HCT116 (cell line): ENCODE results near the gene SPRED3. TPM values are rescaled to one million over a fixed set of nuclear protein-coding genes. Genes with fewer than 3 reads are reported as not detected.

Experiments used
- ATAC-seq: fragments of 200-7000 bp; cut with Tn5 transposase; 2 replicates; pipeline ENCODE4 v1.9.1; 2020; ENCODE audit warnings: mild to moderate bottlenecking, moderate library complexity
- BruUV-seq: library from RNA; stranded (reverse); fragments of 400-500 nt; replicated peaks from 2 replicates; lab custom pipeline; 2021; lab: Mats Ljungman, UMichigan
- CTCF ChIA-PET: fragments of 300-600 bp; sonication (Branson Sonifier 250); formaldehyde crosslinking; loops from one replicate; lab custom pipeline; 2021; ENCODE audit warnings: antibody characterized with exemption; lab: Charles Lee
- POLR2A ChIA-PET: fragments of 300-600, 350-600 bp; sonication (Branson Sonifier 250); formaldehyde crosslinking; loops from one replicate; lab custom pipeline; 2021; ENCODE audit warnings: antibody characterized with exemption; lab: Charles Lee
- RAD21 ChIA-PET, 2 experiments: fragments of 300-600 bp; sonication (Branson Sonifier 250); formaldehyde crosslinking; loops; one replicate each; lab custom pipeline; 2023; ENCODE audit warnings: low total read pairs in 2 of 2; ENCODE audit not compliant: uncharacterized antibody in 2 of 2, unreplicated experiment in 2 of 2, low non-redundant PET in 1 of 2; lab: Charles Lee
- DNase-seq: peaks from one replicate; pipeline ENCODE4 v3.0.0-alpha.2; 2010; ENCODE audit warnings: low read depth, low spot score
- H2AFZ ChIP-seq: fragments of 200-600 bp; shearing (Covaris generic), sonication (generic); 2 replicates; pipeline ENCODE4 v1.6.1; 2017; ENCODE audit warnings: low read depth, mixed run types, mixed read lengths, antibody characterized with exemption, low read length; ENCODE audit not compliant: poor library complexity, severe bottlenecking
- H3K27ac ChIP-seq: 2 replicates; pipeline ENCODE4 v1.5.1; 2012; ENCODE audit warnings: low read depth, low read length
- H3K27me3 ChIP-seq: fragments of 200-600 bp; sonication (generic); 2 replicates; pipeline ENCODE4 v1.6.1; 2016; ENCODE audit warnings: mixed run types, low read length, mixed read lengths; ENCODE audit not compliant: insufficient read depth
- H3K36me3 ChIP-seq, 2 experiments: fragments of 200-500 bp in 1 of 2; fragments of 200-600 bp in 1 of 2; sonication (Bioruptor generic) in 1 of 2; sonication (generic) in 1 of 2; 2 replicates each; pipeline versions ENCODE4 v1.5.1 to v1.6.1; 2014 to 2016; ENCODE audit warnings: low read length in 2 of 2, inconsistent platforms in 1 of 2, mixed read lengths in 1 of 2, mixed run types in 1 of 2; ENCODE audit not compliant: insufficient read depth in 2 of 2, control insufficient read depth in 1 of 2
- H3K4me1 ChIP-seq, 2 experiments: fragments of 200-600 bp in 1 of 2; sonication (generic) in 1 of 2; 2 replicates each; pipeline versions ENCODE4 v1.5.1 to v1.6.1; 2012 to 2017; ENCODE audit warnings: low read length in 2 of 2, inconsistent platforms in 1 of 2, mild to moderate bottlenecking in 1 of 2, mixed read lengths in 1 of 2, mixed run types in 1 of 2, moderate library complexity in 1 of 2; ENCODE audit not compliant: insufficient read depth in 2 of 2, control insufficient read depth in 1 of 2
- H3K4me2 ChIP-seq: fragments of 200-600 bp; sonication (generic); 2 replicates; pipeline ENCODE4 v1.6.1; 2017; ENCODE audit warnings: mixed run types, low read length, mixed read lengths
- H3K4me3 ChIP-seq, 2 experiments: fragments of 200-600 bp in 1 of 2; sonication (generic) in 1 of 2; replicated peaks in 1 of 2; 2 replicates each; pipeline ENCODE4 v1.5.1; 2011 to 2016; ENCODE audit warnings: low read length in 2 of 2, control low read depth in 1 of 2, low read depth in 1 of 2, mild to moderate bottlenecking in 1 of 2, mixed read lengths in 1 of 2, mixed run types in 1 of 2
- H3K79me2 ChIP-seq: fragments of 200-600 bp; sonication (generic); 2 replicates; pipeline ENCODE4 v1.6.1; 2017; ENCODE audit warnings: mild to moderate bottlenecking, mixed run types, low read length, moderate library complexity, mixed read lengths; ENCODE audit not compliant: insufficient read depth
- H3K9ac ChIP-seq: fragments of 200-600 bp; sonication (generic); 2 replicates; pipeline ENCODE4 v1.6.1; 2016; ENCODE audit warnings: low read length, mixed read lengths
- H3K9me2 ChIP-seq: fragments of 200-600 bp; sonication (generic), shearing (Covaris generic); 2 replicates; pipeline ENCODE4 v1.6.1; 2017; ENCODE audit warnings: mixed run types, mild to moderate bottlenecking, moderate library complexity; ENCODE audit not compliant: insufficient read depth
- H3K9me3 ChIP-seq, 2 experiments: fragments of 200-500 bp in 1 of 2; fragments of 200-600 bp in 1 of 2; sonication (Bioruptor generic) in 1 of 2; sonication (generic) in 1 of 2; 2 replicates each; pipeline ENCODE4 v1.6.1; 2014 to 2017; ENCODE audit warnings: low read length in 2 of 2, mixed read lengths in 2 of 2, inconsistent platforms in 1 of 2, low read depth in 1 of 2, mild to moderate bottlenecking in 1 of 2, mixed run types in 1 of 2, moderate library complexity in 1 of 2; ENCODE audit not compliant: control insufficient read depth in 1 of 2, insufficient read depth in 1 of 2
- H4K20me1 ChIP-seq: fragments of 200-600 bp; sonication (generic), shearing (Covaris generic); 2 replicates; pipeline ENCODE4 v1.6.1; 2017; ENCODE audit warnings: mixed run types, mild to moderate bottlenecking, moderate library complexity; ENCODE audit not compliant: insufficient read depth
- FOSL1 ChIP-seq: IDR thresholded peaks from 2 replicates; pipeline ENCODE4 v1.6.1; 2012; ENCODE audit warnings: low read depth
- JUND ChIP-seq: IDR thresholded peaks from 2 replicates; pipeline ENCODE4 v1.6.1; 2012
- MAX ChIP-seq: IDR thresholded peaks from 2 replicates; pipeline ENCODE4 v1.6.1; 2012
- POLR2A ChIP-seq: IDR thresholded peaks from 2 replicates; pipeline ENCODE4 v1.7.0; 2011; ENCODE audit warnings: borderline replicate concordance; ENCODE audit not compliant: insufficient read depth, insufficient read length; ENCODE audit errors: extremely low read depth
- ZFX ChIP-seq: fragments of 450-650 bp; IDR thresholded peaks from 2 replicates; pipeline ENCODE4 v1.6.1; 2017
- intact Hi-C: fragments of 100-400 bp; cut with micrococcal nuclease; formaldehyde crosslinking; loops from 2 replicates; pipeline ENCODE4 v1.10.0; 2022
- total RNA-seq: library from RNA; stranded (reverse); gene quantifications from one replicate; pipeline ENCODE4 v1.2.1, GENCODE V29; 2021; ENCODE audit not compliant: unreplicated experiment

SPRED3 gene
- total RNA-seq, 1 experiment from 2014 or later: 3.4 TPM

- H2AFZ ChIP-seq: no peak overlapping the region
- no peak overlapping the region for H3K9ac ChIP-seq
- ChIA-PET POLR2A (no interaction called here), CTCF (interaction anchor here (4.0 kb wide), 1 partner anchor 8 kb away, joined by 18 read pairs; the partner anchor contains the start of gene FAM98C), RAD21 (no interaction called here)
- DNase-seq (no peak), ATAC-seq (no peak)
- H3K36me3 ChIP-seq: no peaks in the 10 kb centered on the region; a peak in 1 of 4 replicates
- H3K4me1 ChIP-seq: peaks cover 4 to 25% of the 10 kb centered on the region in 2 experiments; a peak in 3 of 4 replicates
- H3K9me3 ChIP-seq: no peaks in the 10 kb centered on the region
- intact Hi-C loops: no loop called here
- no peaks in the 10 kb centered on the region for H3K27me3 ChIP-seq
- H3K9me2 ChIP-seq: no peaks in the 10 kb centered on the region
- H3K4me3 ChIP-seq: no peak overlapping the region
- no peak overlapping the region for H3K4me2 ChIP-seq
- BruUV-seq: no TSS peak
- H4K20me1 ChIP-seq: no peaks in the 10 kb centered on the region
- TF ChIP-seq POLR2A (no peak), FOSL1 (no peak), JUND (no peak)
- H3K27ac ChIP-seq: no peak overlapping the region
- no peaks in the 10 kb centered on the region for H3K79me2 ChIP-seq
These were observed 6.0 kb downstream of the SPRED3 start for GRCh38 chr19:38394488-38394887.

GRCh38 chr19:38395381-38396114 lies 7.1 kb downstream of the SPRED3 start:
- H3K4me3 ChIP-seq: no peak overlapping the region
- H3K27me3 ChIP-seq: no peaks in the 10 kb centered on the region
- no peak overlapping the region for H3K4me2 ChIP-seq
- ChIA-PET CTCF (no interaction called here), RAD21 (no interaction called here), POLR2A (no interaction called here)
- H3K4me1 ChIP-seq: peaks cover 3 to 18% of the 10 kb centered on the region in 2 experiments; a peak in 3 of 4 replicates
- H3K9me3 ChIP-seq: no peaks in the 10 kb centered on the region
- BruUV-seq: no TSS peak
- no peak overlapping the region for H3K27ac ChIP-seq
- no peak for DNase-seq
- no peak for ATAC-seq
- no peak overlapping the region for H3K9ac ChIP-seq
- H4K20me1 ChIP-seq: no peaks in the 10 kb centered on the region
- intact Hi-C loops: no loop called here
- no peaks in the 10 kb centered on the region; a peak in 1 of 4 replicates for H3K36me3 ChIP-seq
- no peaks in the 10 kb centered on the region for H3K79me2 ChIP-seq
- no peaks in the 10 kb centered on the region for H3K9me2 ChIP-seq
- TF ChIP-seq POLR2A (no peak), ZFX (no peak), MAX (no peak)
- TF ChIP-seq, all 23 proteins: peak for 0
- no peak overlapping the region for H2AFZ ChIP-seq
